Measurements from ENCODE around the gene MOB1A.
"Not testable (repeated sequence)": the region's sequence is repeated elsewhere in the genome, so short reads cannot be mapped to it uniquely, and the experiment has no call there.

MOB1A gene

DNA sequence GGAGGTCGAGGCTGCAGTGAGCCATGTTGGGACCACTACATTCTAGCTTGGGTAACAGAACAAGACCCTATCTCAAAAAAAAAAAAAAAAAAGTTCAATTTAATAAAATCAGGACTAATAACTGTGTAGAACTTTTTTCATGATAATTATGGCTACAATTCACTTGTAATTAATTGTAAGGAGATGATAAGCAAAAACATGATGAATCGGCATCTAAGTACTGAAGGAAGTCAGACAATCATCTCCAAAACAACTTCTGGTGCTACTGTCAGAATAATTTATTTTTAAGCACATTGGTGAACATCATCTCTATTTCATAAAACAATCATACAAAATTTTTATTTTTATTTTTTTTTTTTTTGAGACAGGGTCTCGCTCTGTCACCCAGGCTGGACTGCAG is 10.0 kb upstream of the MOB1A start:
- H3K4me3 ChIP-seq (ENCODE audit: low read depth, low read length): no peak overlapping the region
- in situ Hi-C loops (cut with HindIII; ENCODE audit: low sequenced_read_pairs): no loop called here
- DNase-seq (ENCODE audit: low read depth): no peak
- TF ChIP-seq, protein P1, sequence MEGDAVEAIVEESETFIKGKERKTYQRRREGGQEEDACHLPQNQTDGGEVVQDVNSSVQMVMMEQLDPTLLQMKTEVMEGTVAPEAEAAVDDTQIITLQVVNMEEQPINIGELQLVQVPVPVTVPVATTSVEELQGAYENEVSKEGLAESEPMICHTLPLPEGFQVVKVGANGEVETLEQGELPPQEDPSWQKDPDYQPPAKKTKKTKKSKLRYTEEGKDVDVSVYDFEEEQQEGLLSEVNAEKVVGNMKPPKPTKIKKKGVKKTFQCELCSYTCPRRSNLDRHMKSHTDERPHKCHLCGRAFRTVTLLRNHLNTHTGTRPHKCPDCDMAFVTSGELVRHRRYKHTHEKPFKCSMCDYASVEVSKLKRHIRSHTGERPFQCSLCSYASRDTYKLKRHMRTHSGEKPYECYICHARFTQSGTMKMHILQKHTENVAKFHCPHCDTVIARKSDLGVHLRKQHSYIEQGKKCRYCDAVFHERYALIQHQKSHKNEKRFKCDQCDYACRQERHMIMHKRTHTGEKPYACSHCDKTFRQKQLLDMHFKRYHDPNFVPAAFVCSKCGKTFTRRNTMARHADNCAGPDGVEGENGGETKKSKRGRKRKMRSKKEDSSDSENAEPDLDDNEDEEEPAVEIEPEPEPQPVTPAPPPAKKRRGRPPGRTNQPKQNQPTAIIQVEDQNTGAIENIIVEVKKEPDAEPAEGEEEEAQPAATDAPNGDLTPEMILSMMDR (IDR thresholded peaks at IDR 0.05; ENCODE audit: low read depth, low read length, missing control alignments): no peak

DNA sequence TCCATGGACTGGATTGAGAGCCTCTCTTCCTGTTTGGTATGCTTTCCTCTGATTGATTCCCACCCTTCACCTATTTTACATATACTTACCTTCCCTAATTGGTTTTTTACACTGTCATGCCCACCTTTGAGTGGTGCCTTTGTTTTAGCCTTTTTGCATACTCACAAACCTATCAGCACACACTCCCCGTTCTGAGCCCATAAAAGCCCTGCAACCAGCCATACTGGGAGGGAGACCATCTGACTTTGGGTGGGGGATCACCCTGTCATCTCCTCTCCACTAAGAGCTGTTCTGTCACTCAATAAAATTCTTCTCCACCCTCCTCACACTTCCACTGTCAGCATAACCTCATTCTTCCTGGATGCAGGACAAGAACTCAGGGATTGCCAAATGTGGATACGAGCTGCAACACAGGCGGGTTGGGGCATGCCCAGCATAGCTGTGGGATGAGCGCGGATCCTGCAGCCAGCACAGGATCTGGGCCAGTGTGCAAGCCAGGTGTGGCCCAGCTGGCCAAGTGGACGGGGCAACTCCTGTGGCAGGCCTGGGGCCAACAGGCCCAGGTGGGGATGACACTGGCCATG is 9.4 kb upstream of the MOB1A start:
- TF ChIP-seq, protein P1 (IDR thresholded peaks at IDR 0.05; ENCODE audit: low read depth, low read length, missing control alignments): no peak
- in situ Hi-C loops (cut with HindIII; ENCODE audit: low sequenced_read_pairs): no loop called here
- DNase-seq (ENCODE audit: low read depth): no peak
- H3K4me3 ChIP-seq (ENCODE audit: low read depth, low read length): no peak overlapping the region

DNA sequence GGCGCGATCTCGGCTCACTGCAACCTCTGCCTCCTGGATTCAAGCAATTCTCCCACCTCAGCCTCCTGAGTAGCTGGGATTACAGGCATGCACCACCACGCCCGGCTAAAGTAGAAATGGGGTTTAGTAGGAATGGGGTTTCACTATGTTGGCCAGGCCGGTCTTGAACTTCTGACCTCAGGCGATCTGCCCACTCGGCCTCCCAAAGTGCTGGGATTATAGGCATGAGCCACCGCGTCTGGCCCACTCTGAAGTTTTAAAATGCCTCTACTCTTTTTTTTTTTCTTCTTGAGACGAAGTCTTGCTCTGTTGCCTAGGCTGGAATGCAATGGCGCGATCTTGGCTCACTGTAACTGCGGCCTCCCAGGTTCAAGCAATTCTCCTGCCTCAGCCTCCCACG is 8.0 kb upstream of the MOB1A start:
- H3K4me3 ChIP-seq (ENCODE audit: low read depth, low read length); DNase-seq (ENCODE audit: low read depth); in situ Hi-C loops (cut with HindIII; ENCODE audit: low sequenced_read_pairs): not testable (repeated sequence)

GRCh38 chr2:74186038-74186437 is 7.4 kb upstream of the MOB1A start:
- in situ Hi-C loops (cut with HindIII; ENCODE audit: low sequenced_read_pairs): no loop called here
- DNase-seq (ENCODE audit: low read depth): no peak
- TF ChIP-seq, protein P1 (IDR thresholded peaks at IDR 0.05; ENCODE audit: low read depth, low read length, missing control alignments): no peak
- H3K4me3 ChIP-seq (ENCODE audit: low read depth, low read length): no peak overlapping the region

DNA sequence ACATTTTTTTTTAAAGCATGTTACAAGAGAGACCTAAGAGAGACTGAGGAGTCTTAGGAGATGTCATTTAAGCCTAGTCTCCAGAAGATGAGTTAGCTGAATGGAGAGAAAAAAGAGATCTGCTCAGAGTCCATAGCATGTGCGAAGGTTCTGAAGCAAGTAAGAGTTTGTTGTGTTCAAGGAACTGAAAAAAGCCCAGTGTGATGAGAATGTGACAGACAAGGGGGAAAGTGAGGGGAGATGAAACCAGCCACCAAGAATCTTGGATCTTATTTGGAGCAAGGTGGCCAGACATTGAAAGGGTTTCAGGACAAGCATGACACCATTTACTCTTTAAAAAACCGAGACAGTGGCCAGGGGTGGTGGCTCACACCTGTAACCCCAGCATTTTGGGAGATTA is 5.2 kb upstream of the MOB1A start:
- TF ChIP-seq, protein P1 (IDR thresholded peaks at IDR 0.05; ENCODE audit: low read depth, low read length, missing control alignments): no peak
- no peak overlapping the region for H3K4me3 ChIP-seq (ENCODE audit: low read depth, low read length)

DNA sequence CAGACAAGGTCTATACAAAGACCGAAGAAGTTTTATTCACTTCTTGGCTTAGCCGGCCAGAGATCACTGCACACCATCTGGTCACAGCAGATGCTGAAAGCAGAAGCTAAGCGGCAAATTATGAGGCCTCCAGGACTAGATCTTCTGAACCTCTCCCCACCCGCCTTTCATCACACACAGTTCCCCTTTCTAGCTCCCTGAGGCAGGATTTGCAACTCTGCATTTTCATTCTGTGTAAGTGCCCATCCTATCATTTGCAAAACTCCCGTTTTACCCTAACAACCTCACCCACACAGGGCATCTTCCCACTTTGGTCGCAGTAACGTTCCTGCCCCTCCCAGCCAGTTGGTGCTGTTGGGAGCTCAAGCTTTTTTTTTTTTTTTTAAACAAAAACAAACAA is 3.1 kb upstream of the MOB1A start:
- no peak overlapping the region for H3K4me3 ChIP-seq (ENCODE audit: low read depth, low read length)
- no peak for DNase-seq (ENCODE audit: low read depth)
- TF ChIP-seq, protein P1 (IDR thresholded peaks at IDR 0.05; ENCODE audit: low read depth, low read length, missing control alignments): no peak
- in situ Hi-C loops (cut with HindIII; ENCODE audit: low sequenced_read_pairs): no loop called here

More for the DNA sequence above, 5.2 kb upstream of the MOB1A start:
- in situ Hi-C loops (cut with HindIII; ENCODE audit: low sequenced_read_pairs): no loop called here
- DNase-seq (ENCODE audit: low read depth): no peak

DNA sequence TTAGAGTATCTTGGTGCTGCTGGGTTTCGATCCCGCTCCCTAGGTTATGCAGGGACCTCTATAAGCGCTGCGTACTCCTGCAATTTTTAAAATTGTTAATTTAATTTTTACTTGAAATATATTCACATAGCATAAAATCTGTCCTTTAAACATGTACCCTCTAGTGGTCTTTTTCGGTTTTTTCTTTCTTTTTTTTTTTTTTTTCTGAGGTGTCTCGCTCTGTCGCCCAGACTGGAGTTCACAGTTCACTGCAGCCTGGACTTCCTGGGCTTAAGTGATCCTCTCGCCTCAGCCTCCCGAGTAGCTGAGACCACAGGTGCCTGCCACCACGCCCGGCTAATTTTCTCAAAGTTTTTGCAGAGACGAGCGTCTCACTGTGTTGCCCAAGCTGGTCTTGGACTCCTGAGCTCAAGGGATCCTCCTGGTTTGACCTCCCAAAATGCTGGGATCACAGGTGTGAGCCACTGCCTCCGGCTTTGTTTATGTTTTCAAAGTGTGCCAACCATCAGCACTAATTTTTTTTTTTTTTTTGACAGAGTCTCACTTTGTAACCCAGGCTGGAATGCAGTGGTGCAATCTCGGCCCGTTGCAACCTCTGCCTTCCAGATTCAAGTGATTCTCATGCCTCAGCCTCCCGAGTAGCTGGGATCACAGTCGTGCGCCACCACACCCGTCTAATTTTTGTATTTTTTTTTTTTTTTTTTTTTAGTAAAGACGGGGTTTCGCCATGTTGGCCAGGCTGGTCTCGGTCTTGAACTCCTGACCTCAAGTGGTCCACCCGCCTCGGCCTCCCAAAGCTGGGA is 585 bp upstream of the MOB1A start:
- in situ Hi-C loops (cut with HindIII; ENCODE audit: low sequenced_read_pairs): no loop called here
- peak overlapping the region; percentile 85 for H3K4me3 ChIP-seq (ENCODE audit: low read depth, low read length)
- no peak for DNase-seq (ENCODE audit: low read depth)
- TF ChIP-seq, protein P1 (IDR thresholded peaks at IDR 0.05; ENCODE audit: low read depth, low read length, missing control alignments): peak; percentile 39
